Germinal center (tissue), 1 donor: Measurements from ENCODE around the gene NCOR2.

ENCODE experiments used
- DNase-seq: peaks from one replicate; pipeline ENCODE4 v3.0.0; 2012; ENCODE audit warnings: mixed read lengths, low spot score

The NCOR2 gene

DNA sequence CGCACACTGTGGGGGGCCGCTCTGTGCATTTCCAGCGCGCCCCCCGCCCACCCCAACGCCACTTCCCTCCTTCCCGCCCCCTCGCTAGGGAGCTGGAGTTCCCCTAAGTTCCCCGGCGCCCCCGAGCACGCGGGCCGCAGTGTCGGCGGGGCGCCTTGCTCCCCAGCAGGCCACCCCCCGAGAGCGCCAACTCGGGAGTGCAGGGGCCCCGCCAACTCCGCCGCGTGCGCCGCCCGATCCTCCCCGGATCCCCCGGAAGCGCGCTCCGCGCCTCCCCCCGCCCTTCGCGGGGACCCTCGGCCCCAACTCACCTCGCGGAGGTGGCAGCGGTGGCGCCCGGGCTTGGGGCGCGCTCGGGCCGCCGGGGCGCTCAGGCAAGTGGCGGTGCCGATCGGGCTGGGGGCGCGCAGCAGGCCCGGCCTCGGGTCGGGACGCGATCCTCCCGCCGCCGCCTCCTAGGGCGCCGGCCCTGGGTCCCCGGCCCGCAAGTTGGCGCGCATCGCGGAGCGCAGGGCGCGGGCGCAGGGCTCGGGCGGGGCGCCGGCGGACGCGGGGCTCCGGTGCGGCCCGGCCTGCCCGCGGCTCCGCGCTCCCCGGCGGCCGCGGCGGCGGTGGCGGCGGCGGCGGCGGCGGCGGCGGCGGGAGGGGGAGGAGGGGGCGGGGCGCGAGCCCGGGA lies at the start of gene NCOR2:
Gene NCOR2 (minus strand): TSS at position 616 of the 676 bp plus-strand sequence. CDS start 72,361 bp downstream, outside the sequence.
- DNase-seq, result peak; percentile 70

DNA sequence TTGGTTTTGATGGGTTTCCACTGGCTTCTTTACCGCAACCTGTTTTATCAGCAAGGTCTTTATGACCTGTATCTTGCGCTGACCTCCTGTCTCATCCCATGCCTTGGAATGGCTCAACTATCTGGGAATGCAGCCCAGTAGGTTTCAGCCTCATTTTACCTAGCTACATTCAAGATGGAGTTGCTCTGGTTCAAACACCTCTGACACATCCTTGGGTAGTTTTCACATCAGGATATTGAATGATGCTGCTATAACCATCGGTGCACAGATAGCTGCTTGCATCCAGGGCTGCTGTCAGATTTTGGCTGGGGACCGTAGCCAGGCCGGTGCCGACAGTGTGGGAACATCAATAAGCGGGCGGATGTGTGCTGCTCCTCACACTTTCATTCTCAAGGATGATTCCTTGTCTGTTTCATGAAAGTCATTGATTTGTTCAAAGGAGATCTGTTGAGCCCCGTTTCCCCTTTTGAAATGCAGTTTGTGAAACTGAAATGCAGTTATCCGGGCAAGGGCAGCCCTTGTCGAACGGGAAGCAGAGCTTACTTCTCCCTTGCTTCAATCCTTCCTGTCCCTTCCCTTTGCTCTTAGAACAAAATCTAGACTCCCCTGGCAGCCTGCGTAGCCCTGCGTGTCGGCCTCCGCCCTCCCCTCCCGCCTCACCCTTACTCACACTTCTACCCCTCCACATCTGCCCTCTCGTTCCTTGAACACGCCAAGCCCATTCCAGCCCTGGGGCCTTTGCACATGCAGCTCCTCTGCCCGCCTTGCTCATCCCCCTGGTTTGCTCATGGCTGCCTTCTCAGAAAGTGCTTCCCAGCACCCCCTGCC lies 49.2 kb upstream of the NCOR2 start:
- no peak for DNase-seq

DNA sequence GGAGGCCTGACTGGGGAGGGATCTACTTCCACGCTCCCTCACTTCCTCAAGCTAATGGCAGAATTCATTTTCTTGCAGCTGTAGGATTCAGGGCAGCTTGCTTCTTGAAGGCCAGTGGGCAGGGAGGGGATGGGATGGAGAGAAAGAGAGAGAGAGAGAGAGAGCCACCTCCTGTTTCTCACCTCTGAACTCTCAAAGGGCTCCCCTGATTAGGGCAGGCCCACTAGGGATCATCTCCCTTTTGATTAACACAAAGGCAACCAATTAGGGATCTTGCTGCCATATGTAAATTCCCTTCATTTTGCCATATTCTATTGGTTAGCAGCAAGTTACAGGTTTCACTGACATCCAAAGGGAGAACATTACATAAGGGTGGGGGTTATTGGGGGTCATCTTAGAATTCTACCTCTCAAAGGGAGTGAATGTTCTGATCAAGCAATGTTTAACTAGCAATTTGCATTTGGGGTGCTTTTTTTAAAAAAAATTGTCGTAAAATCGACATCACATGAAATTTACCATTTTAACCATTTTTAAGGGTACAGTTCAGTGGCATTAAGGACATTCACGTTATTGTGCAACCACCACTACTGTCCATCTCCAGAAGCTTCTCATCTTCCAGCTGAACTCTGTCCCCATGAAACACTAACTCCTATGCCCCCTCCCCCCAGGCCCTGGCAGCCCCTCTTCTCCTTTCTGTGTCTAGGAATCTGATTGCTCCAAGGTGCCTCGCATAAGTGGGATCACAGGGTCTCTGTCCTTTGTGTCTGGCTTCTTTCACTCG lies 47.3 kb upstream of the NCOR2 start:
- DNase-seq, result no peak

DNA sequence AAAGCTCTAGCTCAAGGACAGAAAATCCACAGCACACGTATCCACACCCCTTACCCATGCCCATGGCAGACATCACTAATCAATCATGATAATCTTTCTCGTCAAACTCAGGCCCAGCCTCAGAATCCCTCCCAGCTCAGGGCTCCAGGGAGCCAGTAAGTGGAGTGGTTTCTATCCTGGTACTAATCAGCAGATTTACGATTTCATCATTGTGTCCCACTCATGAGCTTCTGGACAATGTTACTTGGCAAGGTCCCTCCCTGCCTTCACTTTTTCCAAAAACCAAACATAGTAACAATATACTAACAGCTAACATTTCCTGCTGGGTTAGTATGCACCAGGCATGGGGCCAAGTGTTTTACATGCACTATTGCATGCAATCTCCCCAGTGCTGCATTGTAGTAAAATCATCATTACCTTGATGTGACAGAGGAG lies 45.8 kb upstream of the NCOR2 start:
- DNase-seq, result no peak

DNA sequence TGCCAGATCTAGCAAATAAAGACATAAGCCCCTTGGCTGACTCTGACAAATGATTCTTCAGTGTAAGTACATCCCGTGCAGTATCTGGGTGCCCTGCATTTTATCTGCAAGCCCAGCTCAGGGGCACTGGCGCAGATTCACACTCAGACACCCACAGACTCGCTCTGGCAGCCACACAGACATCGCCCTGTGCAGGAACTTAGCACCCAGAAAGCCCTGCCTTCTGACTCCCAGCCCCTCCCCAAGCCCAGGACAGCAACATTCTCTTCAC lies 44.9 kb upstream of the NCOR2 start:
- no peak for DNase-seq

DNA sequence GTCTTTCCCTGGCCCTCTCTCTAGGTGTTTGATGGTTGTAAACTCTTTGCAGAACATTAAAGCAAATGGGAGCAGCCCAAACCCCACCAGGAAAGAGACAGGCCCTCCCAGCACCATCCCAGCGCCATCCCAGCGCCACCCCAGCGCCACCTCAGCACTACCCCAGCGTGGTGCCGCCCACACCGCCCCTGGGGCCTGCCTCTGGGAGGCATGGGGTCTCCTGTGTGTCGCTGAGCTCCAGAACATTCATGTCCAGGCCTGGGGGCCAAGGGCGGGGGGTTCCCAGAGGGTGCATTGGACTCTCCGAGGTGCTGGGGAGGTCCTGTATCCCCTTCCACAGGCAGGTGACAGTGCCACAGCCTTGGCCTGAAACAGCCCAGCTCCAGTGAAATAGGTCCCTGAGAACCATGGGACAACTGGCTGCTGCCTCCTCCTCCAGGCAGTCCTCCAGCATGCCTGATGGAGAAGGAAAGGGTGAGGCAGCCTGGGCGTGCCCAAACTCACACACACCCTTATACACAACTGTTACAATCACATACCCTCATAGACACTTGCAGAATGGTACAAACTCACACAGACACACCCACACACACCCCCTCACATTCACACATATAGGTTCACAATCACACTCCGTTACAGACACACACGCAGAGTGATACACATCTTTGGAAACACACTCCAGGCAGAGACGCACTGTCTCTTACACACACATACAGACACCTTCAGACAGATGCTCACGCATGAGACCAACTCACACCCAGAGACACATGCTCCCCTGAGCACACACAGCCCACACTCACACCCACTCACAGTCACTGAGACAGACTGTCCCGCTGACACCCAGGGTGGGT lies 44.4 kb upstream of the NCOR2 start:
- no peak for DNase-seq

DNA sequence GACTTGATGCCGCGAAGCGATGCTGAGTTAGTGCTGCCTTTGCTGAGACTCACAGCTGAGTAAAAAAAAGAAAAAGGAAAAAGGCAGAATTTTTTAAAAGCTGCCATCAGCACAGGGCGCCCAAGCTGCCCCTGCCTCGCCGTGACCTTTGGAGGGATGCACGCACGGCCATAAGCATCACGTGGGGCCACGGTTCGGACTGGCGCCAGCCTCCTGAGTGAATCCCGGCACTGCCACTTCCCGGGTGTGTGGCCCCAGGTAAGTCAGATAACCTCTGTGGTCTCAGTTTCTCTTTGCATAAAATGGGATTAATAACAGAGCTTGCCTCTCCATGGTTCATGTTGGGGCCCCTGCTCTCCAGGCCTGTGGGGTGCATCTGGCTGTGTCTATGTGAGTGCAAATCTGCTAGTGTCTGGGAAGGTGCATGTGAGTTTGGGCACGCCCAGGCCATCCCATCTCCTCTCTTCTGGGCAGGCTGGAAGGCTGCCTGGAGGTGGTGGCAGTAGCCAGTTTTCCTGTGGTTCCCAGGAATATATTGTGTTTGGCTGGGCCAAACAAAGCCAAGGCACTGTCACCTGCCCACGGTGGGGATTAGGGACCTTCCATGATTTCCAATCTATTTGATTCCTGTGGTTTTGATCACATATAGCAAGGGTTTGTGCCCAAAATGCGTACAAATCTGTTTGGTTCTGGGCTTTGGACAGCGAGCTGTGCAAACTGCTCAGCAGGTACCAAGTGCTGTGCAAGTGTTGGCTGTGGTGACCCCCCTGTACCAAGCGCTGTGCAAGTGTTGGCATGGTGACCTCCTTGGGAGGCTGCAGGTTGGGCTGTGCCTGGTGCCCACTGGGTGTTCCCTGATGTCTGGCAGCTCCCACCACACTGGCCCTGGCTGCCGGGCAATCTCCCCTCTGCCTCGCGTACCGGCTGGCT lies 43.5 kb upstream of the NCOR2 start:
- DNase-seq, result no peak

DNA sequence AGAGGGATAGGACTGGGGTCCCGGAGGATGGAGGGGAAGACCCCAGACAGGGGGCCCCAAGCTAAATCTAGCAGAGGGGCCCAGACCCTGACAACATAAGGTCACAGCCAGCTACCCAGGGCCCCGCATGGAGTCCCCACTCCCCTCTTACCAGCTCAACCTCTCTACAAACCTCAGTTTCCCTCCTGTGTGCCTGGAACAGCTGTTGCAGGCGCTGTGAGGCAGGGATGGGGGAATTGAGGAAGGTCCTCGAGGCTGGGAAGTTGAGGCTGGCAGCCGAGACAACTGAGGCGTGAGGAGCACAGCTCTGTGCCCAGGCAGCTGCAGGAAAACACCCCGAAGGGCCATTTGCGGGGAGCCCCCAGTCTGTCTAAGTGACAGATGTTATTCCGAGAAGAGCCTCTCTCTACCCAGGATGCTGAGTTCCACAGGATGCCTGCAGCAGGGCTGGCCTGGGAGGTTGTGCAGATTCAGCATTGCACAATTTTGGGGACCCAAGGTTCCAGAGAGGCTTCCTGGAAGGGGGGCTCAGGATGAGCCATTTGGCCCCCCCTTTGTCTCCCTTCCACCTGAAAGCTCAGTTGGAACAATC lies 42.7 kb upstream of the NCOR2 start:
- DNase-seq, result no peak

DNA sequence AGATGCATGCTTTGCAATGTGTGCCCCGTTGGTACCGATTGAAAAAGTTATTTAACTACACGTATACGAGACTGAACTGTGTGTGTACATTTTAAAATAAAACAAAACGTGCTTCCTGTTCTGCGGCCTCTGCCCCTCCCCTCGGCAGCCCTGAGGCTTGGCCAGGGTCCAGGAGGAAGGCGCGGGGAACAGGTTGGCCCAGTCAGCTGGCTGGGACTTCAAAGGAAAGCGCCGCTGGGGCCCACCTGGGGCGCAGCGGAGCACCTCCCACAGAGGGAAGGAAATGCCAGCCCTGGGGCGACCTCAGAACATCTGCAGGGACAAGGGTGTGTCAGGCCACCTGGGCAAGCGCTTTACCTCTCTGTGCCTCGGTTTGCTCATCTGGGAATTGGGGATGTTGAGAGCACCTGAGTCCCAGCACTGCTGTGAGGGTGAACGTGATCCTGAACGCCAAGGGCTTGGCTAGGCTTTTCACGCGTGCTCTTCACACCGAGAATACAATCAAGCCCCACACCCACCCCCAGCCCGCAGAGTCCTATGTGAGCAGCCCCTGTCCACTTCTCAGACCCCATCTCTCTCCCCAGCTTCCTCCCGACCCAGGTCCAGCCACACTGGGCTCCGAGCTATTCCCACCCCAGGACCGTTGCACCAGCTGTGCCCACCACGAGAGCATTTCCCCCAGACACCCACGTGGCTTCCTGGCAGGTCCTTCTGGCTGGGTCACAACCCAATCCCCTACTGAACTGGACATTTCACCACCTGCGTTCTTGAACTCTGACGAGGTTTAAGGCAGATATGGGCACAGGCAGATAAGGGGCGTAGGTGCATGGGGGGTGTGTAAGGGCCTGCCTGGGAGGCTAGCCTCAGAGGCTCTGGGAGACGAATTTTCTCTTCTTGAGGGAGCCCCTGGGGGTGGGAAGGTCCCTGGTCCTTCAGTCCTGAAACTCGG lies 41.9 kb upstream of the NCOR2 start:
- DNase-seq, result peak; percentile 56

DNA sequence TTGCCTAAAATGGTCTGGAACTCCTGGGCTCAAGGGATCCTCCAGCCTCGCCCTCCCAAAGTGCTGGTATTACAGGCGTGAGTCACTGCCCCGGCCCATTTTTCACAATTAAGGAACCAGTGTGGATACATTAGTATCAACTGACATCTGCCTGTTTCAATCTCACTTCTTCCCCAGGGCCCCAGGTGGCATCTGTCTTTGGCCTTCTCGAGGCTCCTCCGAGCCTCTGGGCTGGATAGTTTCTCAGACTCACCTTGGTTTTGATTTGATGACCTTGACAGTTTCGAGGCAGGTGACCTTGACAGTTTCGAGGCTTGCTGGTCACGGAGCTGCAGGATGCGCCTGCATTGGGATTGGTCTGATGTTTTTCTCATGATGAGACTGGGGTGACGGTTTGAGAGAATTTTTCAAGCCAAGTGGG lies 41.0 kb upstream of the NCOR2 start:
- no peak for DNase-seq

DNA sequence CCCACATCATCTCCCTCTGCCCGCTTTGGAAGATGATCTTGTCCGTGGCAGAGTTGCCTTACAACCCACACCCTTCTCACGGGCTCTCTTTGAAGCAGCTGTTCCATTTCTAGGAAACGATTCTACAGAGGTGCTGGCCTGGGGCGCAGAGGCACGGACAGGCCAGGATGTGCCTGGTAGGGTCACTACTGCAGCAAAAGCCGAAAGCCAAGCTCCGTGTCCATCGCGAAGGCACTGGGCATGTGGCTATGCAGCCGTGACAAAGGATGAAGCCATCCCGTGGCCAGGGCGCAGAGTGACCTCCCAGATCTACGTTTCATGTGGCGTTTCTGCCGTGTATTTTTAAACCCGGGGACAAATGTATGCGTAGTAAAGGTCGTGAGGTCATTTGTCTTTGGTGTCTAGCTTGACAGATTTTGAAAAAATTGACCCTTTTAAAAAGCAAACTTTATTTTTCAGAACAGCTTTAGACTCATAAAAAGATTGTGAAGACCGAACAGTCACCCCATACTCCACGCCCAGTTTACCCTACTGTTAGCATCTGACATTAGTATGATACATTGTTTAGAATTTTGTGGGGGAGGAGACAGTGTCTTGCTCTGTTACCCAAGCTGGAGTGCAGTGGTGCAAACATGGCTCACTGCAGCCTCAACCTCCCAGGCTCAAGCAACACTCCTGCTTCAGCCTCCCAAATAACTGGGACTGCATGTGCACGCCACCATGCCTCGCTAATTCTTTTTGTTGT lies 40.4 kb upstream of the NCOR2 start:
- no peak for DNase-seq

DNA sequence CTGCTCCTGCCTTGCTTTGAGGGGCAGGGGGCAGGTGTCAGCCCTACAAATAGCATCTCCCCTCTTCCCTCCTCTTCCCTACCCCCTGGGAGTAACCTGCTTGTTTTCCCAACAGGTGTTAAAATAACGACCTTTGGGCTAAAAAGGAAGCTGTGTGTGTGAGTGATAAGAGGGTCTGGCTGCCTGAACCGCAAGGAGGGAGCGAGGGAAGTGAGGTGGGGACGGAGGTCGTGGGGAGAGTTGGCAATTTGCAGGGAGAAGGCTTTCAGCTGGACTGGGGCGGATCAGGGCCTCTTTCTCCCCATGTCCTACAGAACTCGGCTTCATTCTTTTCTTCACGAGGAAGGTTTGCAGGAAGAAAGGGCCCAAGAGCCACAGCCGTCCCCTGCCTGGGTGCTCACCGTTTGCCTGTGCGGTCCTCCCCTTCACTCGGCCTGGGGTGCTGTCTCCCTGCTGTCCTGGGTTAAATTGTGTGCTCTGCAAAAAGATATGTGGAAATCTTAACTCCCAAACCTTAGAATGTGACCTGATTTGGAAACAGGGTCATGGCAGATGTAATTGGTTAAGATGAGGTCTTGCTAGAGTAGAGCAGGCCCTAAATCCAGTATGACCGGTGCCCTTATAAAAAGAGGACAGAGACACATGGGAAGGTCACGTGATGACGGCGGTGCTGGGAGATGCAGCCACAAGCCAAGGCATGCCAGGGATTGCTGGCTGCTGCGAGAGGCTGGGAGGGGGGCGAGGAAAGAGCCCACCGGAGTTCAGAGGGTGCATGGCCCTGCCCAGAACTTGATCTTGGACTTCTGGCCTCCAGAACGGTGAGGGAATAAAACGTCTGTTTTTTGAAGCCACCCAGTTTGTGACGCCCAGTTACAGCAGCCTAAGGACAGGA lies 38.7 kb upstream of the NCOR2 start:
- no peak for DNase-seq

DNA sequence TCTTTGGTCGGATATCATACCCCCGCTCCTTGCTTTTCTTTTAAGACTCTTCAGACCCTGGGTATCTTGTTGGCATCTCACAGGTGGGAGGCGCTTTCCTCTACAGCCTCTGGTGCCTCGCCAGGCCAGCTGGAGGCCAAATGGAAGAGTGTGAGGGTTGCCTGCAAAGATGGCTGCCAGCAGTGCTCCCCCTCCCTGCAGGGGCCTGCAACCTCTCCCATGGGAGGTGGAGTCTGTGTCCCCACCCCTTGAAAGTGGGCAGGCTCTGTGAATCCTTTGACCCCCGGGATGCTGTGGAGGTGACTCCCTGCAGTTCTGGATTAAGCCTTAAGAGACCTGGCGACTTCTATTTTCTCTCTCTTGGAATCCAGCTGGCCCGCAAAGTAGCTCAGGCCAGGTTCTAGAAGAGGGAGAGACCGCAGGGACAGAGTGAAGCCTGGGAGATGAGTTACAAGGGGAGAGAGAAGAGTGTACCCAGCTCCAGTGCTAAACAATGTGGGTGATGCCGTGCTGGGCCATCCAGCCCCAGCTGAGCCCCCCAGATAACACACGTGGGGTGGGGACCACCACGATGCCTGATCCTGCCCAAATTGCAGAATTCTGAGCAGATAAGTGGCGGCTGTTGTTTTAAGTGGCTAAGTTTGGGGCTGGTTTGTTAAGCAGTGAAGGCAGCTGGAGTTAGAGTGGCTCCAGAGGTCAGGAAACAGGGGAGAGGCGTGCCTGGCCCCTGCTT lies 37.9 kb upstream of the NCOR2 start:
- DNase-seq, result no peak

DNA sequence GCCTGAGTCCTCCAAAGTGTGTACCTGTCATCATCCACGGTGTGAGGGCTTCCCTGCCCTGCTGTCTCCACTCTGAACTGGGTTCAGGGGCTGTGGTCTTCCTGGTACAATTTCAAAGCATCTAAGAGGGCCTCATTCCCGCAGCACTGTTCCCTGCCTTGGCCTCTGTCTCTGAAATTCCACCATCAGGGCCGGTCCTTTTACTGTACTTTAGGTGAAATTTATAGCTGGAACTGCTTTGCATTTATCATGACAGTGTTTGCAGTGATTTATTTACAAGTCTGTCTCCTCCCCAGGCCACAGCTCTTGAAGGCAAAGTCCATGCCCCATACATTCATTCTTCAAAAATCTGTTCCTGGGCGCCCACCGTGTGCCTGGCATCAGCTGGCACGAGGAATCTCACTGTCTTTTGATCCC lies 36.9 kb upstream of the NCOR2 start:
- DNase-seq, result no peak

DNA sequence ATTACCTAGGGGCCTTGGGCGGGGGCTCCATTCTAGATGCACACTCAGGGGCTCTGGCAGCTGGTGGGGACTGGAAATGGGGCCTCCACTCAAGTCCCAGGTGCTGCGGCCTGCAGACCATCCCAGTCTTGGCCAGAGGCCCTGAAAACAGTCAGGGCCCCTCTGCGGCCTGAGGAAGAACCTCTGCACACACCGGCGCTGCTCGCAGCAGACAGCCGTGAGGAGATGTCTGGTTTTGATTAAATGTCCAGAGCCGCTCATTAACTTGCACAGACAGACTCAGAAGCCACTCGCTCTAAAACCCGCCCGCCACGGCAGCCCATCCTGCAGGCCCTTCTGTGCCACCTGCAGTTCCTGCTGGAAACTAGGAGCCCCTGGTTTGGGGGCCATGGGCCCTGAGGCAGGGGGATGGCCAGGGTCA lies 36.4 kb upstream of the NCOR2 start:
- no peak for DNase-seq

DNA sequence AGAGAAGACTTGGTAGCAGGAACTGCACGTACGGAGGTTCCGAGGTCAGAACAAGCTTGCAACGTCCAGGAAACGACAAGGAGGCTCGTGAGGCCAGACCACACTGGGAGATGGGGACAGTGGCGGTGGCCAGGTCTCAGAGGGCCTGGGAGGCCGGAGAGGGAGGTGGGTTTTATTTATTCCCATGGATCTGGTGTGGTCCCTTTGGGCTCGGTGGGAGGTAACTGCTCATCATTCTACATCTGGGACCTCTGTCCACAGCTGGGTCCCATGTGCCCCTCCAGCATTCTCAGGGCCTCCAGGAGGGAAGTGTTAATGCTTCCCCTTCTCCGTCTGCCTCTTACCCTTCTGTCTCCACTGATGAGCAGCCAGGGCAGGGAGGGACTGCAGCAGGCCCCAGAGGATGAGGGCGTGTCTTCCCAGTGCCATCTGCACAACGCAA lies 35.7 kb upstream of the NCOR2 start:
- no peak for DNase-seq

DNA sequence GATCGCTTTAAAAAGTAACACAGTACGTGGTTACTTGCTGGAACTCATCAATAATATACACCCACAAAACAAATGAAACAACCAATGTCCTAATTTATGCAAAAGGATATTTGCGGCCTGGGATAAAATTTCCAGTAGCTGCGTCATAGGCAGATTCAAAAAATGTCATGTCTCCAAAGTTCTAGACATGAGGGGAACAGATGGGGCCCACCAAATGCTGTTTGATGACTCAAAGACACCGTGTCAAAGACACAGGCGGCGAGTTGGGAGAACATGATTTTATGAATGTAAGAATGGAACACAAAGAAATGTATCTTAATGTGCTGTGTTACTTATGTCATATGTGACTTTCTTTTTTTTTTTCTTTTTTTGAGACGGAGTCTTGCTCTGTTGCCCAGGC lies 34.3 kb upstream of the NCOR2 start:
- DNase-seq, result no peak
